GM12891 (cell line): Measurements from ENCODE around the gene KIF25.

Experiments used
- PAX5 ChIP-seq: IDR thresholded peaks from 2 replicates; pipeline ENCODE4 v1.6.1; 2011; ENCODE audit warnings: low read length, moderate library complexity, mild to moderate bottlenecking; ENCODE audit not compliant: insufficient read depth, severe bottlenecking
- POLR2A ChIP-seq: IDR thresholded peaks from 2 replicates; pipeline ENCODE4 v1.6.1; 2011; ENCODE audit warnings: low read depth, low read length, control low read depth
- POLR2AphosphoS5 ChIP-seq: IDR thresholded peaks from 2 replicates; pipeline ENCODE4 v1.6.1; 2011; ENCODE audit warnings: low read depth, low read length, control low read depth
- POU2F2 ChIP-seq: IDR thresholded peaks from 2 replicates; pipeline ENCODE4 v1.6.1; 2011; ENCODE audit warnings: low read depth, mild to moderate bottlenecking, control low read depth, low read length, moderate library complexity
- SPI1 ChIP-seq: IDR thresholded peaks from 2 replicates; pipeline ENCODE4 v1.6.1; 2011; ENCODE audit warnings: low read depth, low read length, control low read depth
- TAF1 ChIP-seq: IDR thresholded peaks from 2 replicates; pipeline ENCODE4 v1.6.1; 2011; ENCODE audit warnings: low read depth, low read length, control low read depth

GRCh38 chr6:167985911-167986595 lies 11.4 kb upstream of the KIF25 start:
- TF ChIP-seq POU2F2 (no peak), POLR2A (no peak), PAX5 (no peak), POLR2AphosphoS5 (no peak), TAF1 (no peak), SPI1 (no peak)
